Heart left ventricle (tissue), 16 donors: Measurements from ENCODE around the gene DCHS1. TPM values are rescaled to one million over a fixed set of nuclear protein-coding genes. Genes with fewer than 3 reads are reported as not detected.

Experiments used
- ATAC-seq, 4 donors: fragments of 200-7000 bp; cut with Tn5 transposase; one replicate each; pipeline ENCODE4 v1.9.1; 2020 to 2022; ENCODE audit warnings: moderate library complexity in 4 of 4, mild to moderate bottlenecking in 3 of 4, moderate number of reproducible peaks in 1 of 4
- DNase-seq, 5 donors: peaks; one replicate each; pipeline ENCODE4 v3.0.0-alpha.2; 2020
- H3K27ac ChIP-seq, 12 donors: fragments of 200-600 bp; sonication (generic) in 4 of 12; one replicate each; pipeline versions ENCODE4 v1.5.0 to v1.8.0; 2016 to 2022; ENCODE audit warnings: mild to moderate bottlenecking in 2 of 12
- H3K27me3 ChIP-seq, 9 donors: fragments of 200-600 bp; sonication (generic) in 2 of 9; one replicate each; pipeline versions ENCODE4 v1.5.1 to v1.8.0; 2016 to 2022; ENCODE audit warnings: mild to moderate bottlenecking in 3 of 9
- H3K36me3 ChIP-seq, 9 donors: fragments of 200-600 bp; sonication (generic) in 2 of 9; one replicate each; pipeline versions ENCODE4 v1.5.0 to v1.8.0; 2018 to 2022; ENCODE audit warnings: mild to moderate bottlenecking in 2 of 9
- H3K4me1 ChIP-seq, 12 donors: fragments of 200-600 bp; sonication (generic) in 4 of 12; one replicate each; pipeline versions ENCODE4 v1.5.0 to v1.8.0; 2016 to 2022; ENCODE audit warnings: mild to moderate bottlenecking in 3 of 12
- H3K4me3 ChIP-seq, 12 donors: fragments of 200-600 bp; sonication (generic) in 4 of 12; one replicate each; pipeline versions ENCODE4 v1.5.0 to v1.8.0; 2017 to 2022; ENCODE audit warnings: mild to moderate bottlenecking in 9 of 12, moderate library complexity in 4 of 12
- H3K9me3 ChIP-seq, 12 donors: fragments of 200-600 bp; sonication (generic) in 4 of 12; one replicate each; pipeline versions ENCODE4 v1.5.0 to v1.8.0; 2016 to 2022; ENCODE audit warnings: mild to moderate bottlenecking in 1 of 12
- CTCF ChIP-seq, 12 donors: fragments of 200-600 bp; sonication (generic) in 4 of 12; IDR thresholded peaks; one replicate each; pipeline versions ENCODE4 v1.5.0 to v1.8.0; 2018 to 2022; ENCODE audit warnings: antibody characterized with exemption in 12 of 12, mild to moderate bottlenecking in 5 of 12
- POLR2A ChIP-seq, 2 donors: fragments of 450-650 bp; IDR thresholded peaks; one replicate each; pipeline ENCODE4 v1.6.1; 2017; ENCODE audit warnings: antibody characterized with exemption in 2 of 2, mild to moderate bottlenecking in 2 of 2, moderate library complexity in 2 of 2
- WGBS, 4 donors: extraction: QIAGEN DNeasy Blood & Tissue Kit in 2 of 4; methylation state at CpG; one replicate each; pipeline versions ENCODE4 v1.1.5 to v1.1.7; 2013 to 2018; 5-methylcytosine and 5-hydroxymethylcytosine counted together
- intact Hi-C, 10 donors: fragments of 100-400 bp; cut with DNase I; formaldehyde crosslinking; loops; one replicate each; pipeline versions ENCODE4 v1.11.1 to v1.14.2; 2022
- polyA plus RNA-seq, 2 donors: library from polyadenylated mRNA; stranded (reverse); fragments of 200-250 nt; gene quantifications; one replicate each; pipeline ENCODE4 v1.2.3, GENCODE V29; 2013
- total RNA-seq, 9 donors: library from RNA; depleted of rRNA in 2 of 9; stranded (reverse); fragments of >200 nt in 2 of 9; fragmentation: NEBNext Ultra II Directional in 3 of 9; extraction: Animal tissue kit (Norgen Biotek cat#: 25700) in 3 of 9; gene quantifications; one replicate each; pipeline versions ENCODE4 v1.1.0 to v1.2.4, GENCODE V29; 2016 to 2023
- donor health status: ischemic (EF 13 %, LVEDD 7.1; RV severe dilation, severe dysfunction).
- donor health status: healthy with polysubstance abuse.
- donor health status: DM: no; HTN: yes; CAD: no.
- donor health status: DM: no; HTN: no; CAD: no.
- donor health status: ischemic (EF 25% LVEDD 6.9; RV normal size, moderate dysfunction).
- donor health status: ischemic (EF 25% LVEDD 5.7; RV mildly dilated, moderate dysfunction).
- donor health status: healthy.
- donor health status: DM: yes; HTN: yes; CAD: no.
- donor health status: ischemic (EF 35%, LVEDD 5.7; RV mildly dilated, moderate dysfunction).
- donor health status: nonischemic (EF 11% LVEDD 7.7; RV severe dilation, severe dysfunction).
- donor health status: DM: yes; HTN: yes; CAD: no.
- donor health status: PGD.
- donor health status: ischemic (EF 29% LVEDD 5.4; RV normal size, mild dysfunction).
- donor health status: nonischemic (EF 23%, LVEDD 6.1; RV moderate dilation, normal function).

DCHS1 gene
- total and polyA plus RNA-seq, 11 donors = 3.6 to 19.6 (median 10.5) TPM

GRCh38 chr11:6682591-6682935 lies 27.0 kb upstream of the DCHS1 start:
- Histone ChIP-seq H3K9me3 (no peaks in the 10 kb centered on the region), H3K27me3 (no peaks in the 10 kb centered on the region), H3K4me3 (peak overlapping the region; percentile 64 to 96 (median 77)), H3K36me3 (peaks cover 0 to 25% (median 16%) of the 10 kb centered on the region in 9 donors), H3K27ac (peak overlapping the region in 11 of 12 donors; percentile 54 to 97 (median 90)), H3K4me1 (peaks cover 4 to 35% (median 19%) of the 10 kb centered on the region in 12 donors)
- ATAC-seq = peak in 3 of 4 donors; percentile 1 to 15 (median 6)
- intact Hi-C loops = loop anchor here (2.0 to 10.0 kb wide), 12 partner anchors 35 to 358 kb away; partner anchors contain the start of genes TAF10 (in 6 of the 10), ILK (in 2 of the 10), RRP8 (in 2 of the 10) and CAVIN3 (in 1 of the 10)
- no peak for DNase-seq
- 0 to 1% (median 1%) methylated on average over 10 of the region's 10 CpGs for WGBS, 4 donors
- no peak for TF ChIP-seq CTCF (IDR thresholded peaks at IDR 0.05)
- no peak for TF ChIP-seq POLR2A (IDR thresholded peaks at IDR 0.05)

- DNase-seq = no peak
- peak overlapping the region in 10 of 12 donors; percentile 66 to 96 (median 81) for H3K4me3 ChIP-seq
- ATAC-seq = no peak
- H3K36me3 ChIP-seq = peaks cover 0 to 25% (median 16%) of the 10 kb centered on the region in 9 donors
- H3K4me1 ChIP-seq = peaks cover 4 to 35% (median 19%) of the 10 kb centered on the region in 12 donors
- H3K9me3 ChIP-seq = no peaks in the 10 kb centered on the region
- H3K27ac ChIP-seq = peak overlapping the region in 9 of 12 donors; percentile 54 to 97 (median 90)
- intact Hi-C loops = loop anchor here (2.0 to 10.0 kb wide), 12 partner anchors 35 to 357 kb away; partner anchors contain the start of genes TAF10 (in 6 of the 10), ILK (in 2 of the 10), RRP8 (in 2 of the 10) and CAVIN3 (in 1 of the 10)
- H3K27me3 ChIP-seq = no peaks in the 10 kb centered on the region
- 18 to 22% (median 21%) methylated on average over 5 of the region's 5 CpGs for WGBS, 4 donors
- TF ChIP-seq CTCF (IDR thresholded peaks at IDR 0.05) = no peak
- TF ChIP-seq POLR2A (IDR thresholded peaks at IDR 0.05) = no peak
These were observed 26.3 kb upstream of the DCHS1 start for GRCh38 chr11:6681949-6682348.

GRCh38 chr11:6681505-6681904 lies 25.9 kb upstream of the DCHS1 start:
- Histone ChIP-seq H3K27me3 (no peaks in the 10 kb centered on the region), H3K27ac (peak overlapping the region in 7 of 12 donors; percentile 13 to 97 (median 81)), H3K4me1 (peaks cover 4 to 35% (median 19%) of the 10 kb centered on the region in 12 donors), H3K4me3 (peak overlapping the region in 6 of 12 donors; percentile 66 to 89 (median 76)), H3K36me3 (peaks cover 0 to 25% (median 16%) of the 10 kb centered on the region in 9 donors), H3K9me3 (no peaks in the 10 kb centered on the region)
- TF ChIP-seq CTCF (IDR thresholded peaks at IDR 0.05) = no peak
- intact Hi-C loops = loop anchor here in 9 of 10 donors (5.0 to 10.0 kb wide), 8 partner anchors 34 to 357 kb away; partner anchors contain the start of genes TAF10 (in 3 of the 9), ILK (in 2 of the 9), RRP8 (in 2 of the 9) and CAVIN3 (in 1 of the 9)
- ATAC-seq (no peak), DNase-seq (no peak)
- WGBS, 4 donors = 46 to 71% (median 50%) methylated on average over 1 of the region's 1 CpG

- no peaks in the 10 kb centered on the region for H3K9me3 ChIP-seq
- H3K27ac ChIP-seq = no peak overlapping the region
- no peaks in the 10 kb centered on the region for H3K27me3 ChIP-seq
- intact Hi-C loops = loop anchor here in 1 of 10 donors (10.0 kb wide), 1 partner anchor 292 kb away; no protein-coding TSS in a partner anchor
- WGBS, 4 donors = 55 to 62% (median 58%) methylated on average over 3 of the region's 3 CpGs
- peaks cover 0 to 25% (median 16%) of the 10 kb centered on the region in 9 donors for H3K36me3 ChIP-seq
- ATAC-seq = no peak
- DNase-seq = no peak
- TF ChIP-seq POLR2A (IDR thresholded peaks at IDR 0.05) (no peak), CTCF (IDR thresholded peaks at IDR 0.05) (no peak)
- H3K4me1 ChIP-seq = peaks cover 0 to 41% (median 14%) of the 10 kb centered on the region in 12 donors
- H3K4me3 ChIP-seq = no peak overlapping the region
These were observed 21.4 kb upstream of the DCHS1 start for GRCh38 chr11:6677018-6677417.
